KBM-7 (cell line): ENCODE results near the gene SMURF2.
"Not testable (repeated sequence)": the region's sequence is repeated elsewhere in the genome, so short reads cannot be mapped to it uniquely, and the experiment has no call there.

ENCODE experiments used
- DNase-seq: peaks from one replicate; pipeline ENCODE4 v3.0.0-alpha.2; 2015
- in situ Hi-C: fragments of 300-500 bp; cut with MboI; formaldehyde crosslinking; loops from 2 replicates; pipeline ENCODE4 v1.14.3; 2020; ENCODE audit warnings: low sequenced_read_pairs, low pct_unique_long_range_greater_than_20kb, mixed read lengths

Gene SMURF2

DNA sequence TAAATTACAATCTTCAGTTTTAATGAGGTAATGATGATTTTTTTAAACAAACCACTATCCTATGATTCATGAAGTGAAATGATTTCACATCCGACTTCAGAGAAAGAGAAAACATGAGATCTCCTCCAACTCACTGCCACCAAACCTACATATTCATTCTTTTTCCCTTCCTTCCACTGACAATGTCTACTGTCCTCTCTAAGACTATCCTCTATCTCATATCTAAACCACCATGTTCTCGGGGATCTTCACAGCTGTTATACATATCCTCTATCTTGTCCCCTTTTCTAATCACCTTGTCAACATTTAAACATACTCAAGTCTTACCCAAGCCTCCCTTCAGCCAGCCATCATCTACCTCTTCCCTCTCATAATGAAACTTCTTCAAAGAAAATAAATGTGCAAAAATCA, 53.5 kb downstream of the SMURF2 start:
- DNase-seq, result no peak
- in situ Hi-C loops, result no loop called here

DNA sequence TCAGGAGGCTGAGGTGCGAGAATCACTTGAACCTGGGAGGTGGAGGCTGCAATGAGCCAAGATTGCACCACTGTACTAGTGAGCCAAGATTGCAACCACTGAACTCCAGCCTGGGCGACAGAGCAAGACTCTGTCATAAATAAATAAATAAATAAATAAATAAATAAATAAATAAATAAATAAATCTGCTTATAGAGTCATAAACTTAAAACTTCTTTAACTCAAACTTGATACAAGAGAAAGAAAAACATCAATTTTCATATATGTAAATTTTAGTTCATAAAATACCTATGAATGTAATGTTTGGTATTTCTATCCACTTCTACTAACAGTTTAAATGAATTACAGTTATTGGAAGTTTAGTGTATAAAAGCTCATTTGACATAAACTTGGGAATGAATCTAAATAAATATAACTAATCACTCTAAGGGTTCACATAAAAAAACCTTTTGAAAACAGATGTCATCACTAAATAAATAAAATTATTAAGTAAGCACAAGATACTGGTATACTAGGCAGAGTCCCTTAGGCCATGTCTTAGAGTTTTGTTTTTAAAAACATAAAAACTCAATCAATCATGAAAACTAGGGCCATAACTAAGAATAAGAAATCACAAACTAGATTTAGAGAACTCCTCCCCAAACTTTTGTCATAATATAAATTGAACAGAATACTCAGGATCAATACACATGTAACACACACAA, 54.1 kb downstream of the SMURF2 start:
- no peak for DNase-seq
- in situ Hi-C loops, result no loop called here

DNA sequence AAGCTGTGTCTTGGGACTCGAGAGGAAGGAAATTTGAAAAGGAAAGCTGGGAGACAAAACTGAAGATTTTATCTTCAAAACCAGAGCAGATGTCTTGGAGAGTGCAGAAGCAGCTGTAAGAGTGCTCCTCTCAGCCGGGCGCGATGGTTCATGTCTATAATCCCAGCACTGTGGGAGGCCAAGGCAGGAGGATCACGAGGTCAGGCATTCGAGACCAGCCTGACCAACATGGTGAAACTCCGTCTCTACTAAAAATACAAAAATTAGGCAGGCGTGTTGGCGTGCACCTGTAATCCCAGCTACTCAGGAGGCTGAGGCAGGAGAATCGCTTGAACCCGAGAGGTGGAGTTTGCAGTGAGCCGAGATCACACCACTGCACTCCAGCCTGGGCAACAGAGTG, 57.6 kb downstream of the SMURF2 start:
- DNase-seq, result peak; percentile 11
- in situ Hi-C loops, result not testable (repeated sequence)

DNA sequence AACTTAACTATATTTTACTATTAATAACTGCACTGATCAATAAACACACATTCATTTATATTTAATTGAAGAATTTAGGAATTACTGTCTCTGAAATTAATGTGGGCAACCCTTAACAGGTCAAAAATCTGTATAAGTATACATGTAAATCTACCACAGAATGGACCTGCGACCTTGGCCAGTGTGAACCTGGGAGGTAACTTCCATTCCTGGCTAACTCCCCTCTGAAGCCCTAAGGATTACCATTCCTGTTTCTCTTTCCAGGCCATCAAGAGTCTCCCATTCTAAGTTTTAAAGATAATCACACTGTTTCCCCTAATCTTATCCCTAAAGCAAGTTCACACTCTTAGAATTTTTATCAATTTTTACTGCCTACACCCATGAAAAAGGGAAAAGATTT, 58.1 kb downstream of the SMURF2 start:
- DNase-seq, result no peak
- in situ Hi-C loops, result no loop called here

DNA sequence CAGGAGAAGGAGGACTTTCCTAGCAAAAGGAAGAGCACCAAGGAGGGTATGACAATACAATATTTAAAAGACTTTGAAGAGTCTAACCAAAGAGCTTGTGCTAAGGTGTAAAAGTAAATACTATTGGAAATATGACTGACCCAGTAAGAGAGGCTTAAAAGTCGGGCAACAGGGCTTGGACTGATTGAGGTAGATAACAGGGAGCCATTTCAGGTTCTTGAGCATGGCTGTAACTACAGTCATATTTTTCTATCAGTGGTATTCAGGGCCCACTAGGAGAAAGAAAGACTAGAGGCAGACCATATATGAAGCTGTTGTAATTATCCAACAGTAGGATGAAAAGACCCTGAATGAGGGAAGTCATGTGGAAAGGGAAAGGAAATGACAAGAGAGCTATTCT, 62.3 kb downstream of the SMURF2 start:
- no peak for DNase-seq
- in situ Hi-C loops, result no loop called here

DNA sequence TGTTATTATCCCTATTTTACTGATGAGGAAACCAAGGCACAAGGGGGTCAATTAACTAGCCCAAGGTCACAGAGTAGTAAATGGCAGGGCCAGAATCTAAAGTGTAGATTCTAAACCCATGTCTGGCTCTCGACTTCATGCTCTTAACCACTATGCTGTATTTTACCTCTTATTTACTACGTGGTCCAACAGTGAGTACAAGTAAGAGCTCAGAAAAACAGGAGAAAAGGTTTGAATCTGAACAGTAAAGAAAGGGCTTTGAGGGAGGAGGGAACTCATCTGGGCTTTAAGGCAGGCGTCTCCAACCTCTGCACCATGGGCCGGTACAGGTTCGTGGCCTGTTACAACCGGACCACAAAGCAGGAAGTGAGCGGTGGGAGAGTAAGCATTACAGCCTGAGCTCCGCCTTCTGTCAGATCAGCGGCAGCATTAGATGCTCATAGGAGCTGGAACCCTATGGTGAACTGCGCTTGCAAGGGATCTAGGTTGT, 62.9 kb downstream of the SMURF2 start:
- in situ Hi-C loops, result no loop called here
- DNase-seq, result peak; percentile 64

DNA sequence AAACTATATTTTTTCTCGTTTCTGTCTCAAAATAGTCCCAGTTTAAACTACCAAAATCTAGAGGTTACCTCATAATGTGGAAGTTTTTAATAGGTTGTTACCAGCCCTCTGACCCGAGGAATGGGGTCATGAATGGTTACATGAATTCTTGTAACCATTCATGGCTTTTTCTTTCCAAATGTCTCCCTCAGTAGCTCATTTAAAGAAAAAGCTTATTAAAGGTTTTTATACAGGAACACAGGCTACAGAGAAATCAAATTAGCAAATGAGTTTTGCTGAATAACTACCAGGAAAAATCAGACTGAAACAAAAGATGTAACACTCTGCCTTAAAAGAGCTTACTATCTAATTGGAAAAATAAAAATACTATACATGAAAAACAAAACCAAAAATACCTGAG, 63.4 kb downstream of the SMURF2 start:
- in situ Hi-C loops, result no loop called here
- no peak for DNase-seq

DNA sequence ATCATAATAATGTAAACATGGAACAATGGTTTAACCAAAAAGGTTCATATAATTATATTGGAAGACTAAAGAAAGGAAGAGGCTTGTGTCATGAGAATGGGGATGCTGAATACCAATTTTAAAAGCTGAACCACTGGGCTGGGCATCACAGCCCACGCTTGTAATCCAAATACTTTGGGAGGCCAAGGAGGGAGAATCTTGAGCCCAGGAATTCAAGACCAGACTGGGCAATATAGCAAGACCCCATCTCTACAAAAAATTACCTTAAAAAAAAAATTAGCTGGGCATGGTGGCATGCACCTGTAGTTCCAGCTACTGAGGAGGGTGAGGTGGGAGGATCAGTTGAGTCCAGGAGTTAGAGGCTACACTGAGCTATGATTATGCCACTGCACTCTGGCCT, 65.1 kb downstream of the SMURF2 start:
- no peak for DNase-seq
- in situ Hi-C loops, result no loop called here

DNA sequence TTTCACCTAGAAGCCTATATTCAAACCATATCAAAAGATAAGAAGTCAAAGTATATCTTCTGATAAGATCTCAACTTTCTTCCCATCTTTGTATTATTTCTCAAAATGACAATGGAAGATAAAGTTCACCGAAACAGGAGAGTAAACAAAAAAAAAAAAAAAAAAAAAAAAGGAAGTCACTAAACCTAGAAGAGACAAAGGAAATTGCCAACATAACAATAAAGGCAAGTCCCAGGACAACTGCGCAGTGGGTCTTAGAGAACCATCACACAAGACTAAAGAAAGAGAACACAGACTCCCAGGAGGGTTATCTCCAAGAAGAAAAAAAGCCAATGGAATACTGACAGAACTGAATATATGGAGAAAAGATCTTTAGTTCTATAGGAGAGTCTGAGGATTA, 65.7 kb downstream of the SMURF2 start:
- peak; percentile 47 for DNase-seq
- in situ Hi-C loops, result no loop called here

DNA sequence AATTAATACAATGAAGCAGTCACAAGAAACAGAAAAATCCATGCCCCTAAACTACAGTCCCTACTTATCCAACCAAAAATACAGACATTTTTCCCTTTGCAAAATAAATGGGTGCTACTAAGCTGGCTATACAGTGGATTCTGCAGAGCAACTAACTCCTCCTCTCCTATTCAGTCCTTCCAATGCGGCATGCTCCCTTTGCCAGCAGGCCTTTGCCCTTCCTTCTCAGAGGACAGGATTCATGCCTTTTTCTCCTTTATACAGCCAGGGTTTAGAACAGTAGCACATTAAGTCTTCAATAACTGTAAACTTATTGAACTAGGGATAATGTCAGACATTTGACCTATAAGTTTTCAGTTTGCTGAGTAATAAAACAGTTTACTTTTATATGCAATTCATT, 70.2 kb downstream of the SMURF2 start:
- no peak for DNase-seq
- in situ Hi-C loops, result no loop called here

DNA sequence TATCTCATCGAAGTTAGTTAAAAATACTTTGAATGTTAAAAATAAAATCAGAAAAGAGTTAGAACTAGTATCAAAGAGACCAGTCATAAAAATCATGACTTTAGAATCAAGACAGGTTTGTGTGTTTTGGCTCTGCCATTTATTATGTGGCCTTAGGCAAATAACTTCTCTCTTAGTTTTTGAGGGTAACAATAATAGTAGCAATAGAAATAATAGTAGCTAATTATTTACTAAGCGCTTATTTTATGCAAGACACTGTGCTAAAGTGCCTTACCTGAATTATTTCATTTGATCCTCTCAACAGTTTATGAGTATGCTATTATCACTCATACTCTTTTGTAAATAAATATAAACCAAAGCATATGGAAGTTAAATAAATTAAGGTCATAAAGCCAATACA, 77.0 kb downstream of the SMURF2 start:
- in situ Hi-C loops, result no loop called here
- no peak for DNase-seq

DNA sequence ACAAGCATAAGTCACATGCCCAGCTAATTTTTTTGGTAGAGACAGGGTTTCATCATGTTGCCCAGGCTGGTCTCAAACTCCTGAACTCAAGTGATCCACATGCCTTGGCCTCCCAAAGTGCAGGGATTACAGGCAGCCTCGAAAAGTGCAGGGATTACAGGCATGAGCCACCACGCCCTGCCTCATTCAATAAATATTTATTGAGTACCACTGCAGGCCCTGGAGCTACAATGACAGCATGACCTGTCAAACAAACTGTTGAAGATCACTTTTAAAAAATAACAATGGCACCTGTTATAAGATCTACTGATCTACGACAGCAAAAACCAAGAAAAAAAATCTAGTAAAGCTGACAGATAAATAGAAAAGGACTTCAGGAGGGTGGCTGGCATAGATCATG, 79.1 kb downstream of the SMURF2 start:
- DNase-seq, result no peak
- in situ Hi-C loops, result no loop called here

DNA sequence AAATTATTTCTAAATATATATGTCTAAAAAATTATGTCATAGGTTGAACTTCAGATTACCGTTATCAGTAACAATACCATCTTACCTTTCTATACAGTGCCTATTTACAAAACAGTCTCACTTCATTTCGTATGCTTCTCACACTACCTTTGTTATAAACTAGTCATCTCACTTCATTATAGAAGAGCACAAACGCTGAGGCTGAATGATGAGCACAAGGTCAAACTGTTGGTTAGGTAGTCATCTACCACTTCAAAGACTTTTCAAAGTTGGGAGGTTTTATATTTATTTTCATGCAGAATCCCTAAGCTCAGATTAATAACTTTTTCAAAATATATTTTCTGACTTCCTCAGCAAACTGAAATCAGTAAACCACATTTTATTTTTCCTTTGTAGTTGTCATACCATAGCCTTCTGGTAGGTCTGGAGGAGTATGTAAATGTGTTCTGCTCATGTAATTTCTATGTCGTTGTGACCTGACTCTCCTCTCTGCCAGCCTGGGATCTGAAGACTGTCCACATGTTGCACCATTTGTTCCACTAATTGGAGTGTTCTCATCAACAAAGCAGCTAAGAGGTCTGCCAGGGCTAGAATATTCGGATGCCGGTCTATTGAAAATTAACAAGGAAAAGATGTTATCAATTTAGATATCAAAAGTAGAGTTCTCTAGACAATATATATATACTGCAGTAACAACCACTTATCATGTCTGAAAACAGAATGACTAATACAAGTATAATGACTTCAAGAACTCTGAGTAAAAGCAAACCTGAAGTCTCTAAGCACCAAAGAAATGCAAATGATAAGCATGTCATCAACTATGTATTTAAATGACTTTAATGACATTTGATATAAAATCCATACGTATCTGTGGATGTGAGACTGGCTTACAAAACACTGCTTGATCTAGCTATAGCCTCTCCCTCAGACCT, 81.5 kb downstream of the SMURF2 start:
- DNase-seq, result no peak

DNA sequence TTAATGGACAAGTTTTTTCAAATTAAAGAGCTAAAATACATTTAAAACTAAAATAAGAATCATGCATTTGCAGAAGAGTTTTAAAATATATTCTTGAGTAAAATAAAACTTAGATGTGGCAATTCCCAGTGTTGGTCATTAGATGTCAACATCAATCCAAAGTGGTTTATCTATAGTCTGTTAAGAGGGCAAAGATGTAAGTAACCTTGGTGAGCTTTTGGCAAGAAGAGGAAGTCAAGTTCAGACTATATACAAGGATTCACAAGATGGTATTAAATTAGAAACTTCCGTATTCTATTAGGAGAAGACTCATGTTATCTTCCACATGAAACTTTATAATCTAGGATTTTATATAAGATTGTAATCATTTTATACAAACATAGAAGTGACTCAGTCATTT, 82.2 kb downstream of the SMURF2 start:
- no peak for DNase-seq
- in situ Hi-C loops, result no loop called here

More for the DNA sequence above, 81.5 kb downstream of the SMURF2 start:
- in situ Hi-C loops, result no loop called here

DNA sequence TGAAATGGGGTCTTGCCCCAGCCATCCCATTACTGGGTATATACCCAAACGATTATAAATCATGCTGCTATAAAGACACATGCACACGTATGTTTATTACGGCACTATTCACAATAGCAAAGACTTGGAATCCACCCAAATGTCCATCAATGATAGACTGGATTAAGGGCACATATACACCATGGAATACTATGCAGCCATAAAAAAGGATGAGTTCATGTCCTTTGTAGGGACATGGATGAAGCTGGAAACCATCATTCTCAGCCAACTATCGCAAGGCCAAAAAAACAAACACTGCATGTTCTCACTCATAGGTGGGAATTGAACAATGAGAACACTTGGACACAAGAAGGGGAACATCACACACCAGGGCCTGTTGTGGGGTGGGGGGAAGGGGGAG, 85.1 kb downstream of the SMURF2 start:
- DNase-seq, in situ Hi-C loops: not testable (repeated sequence)

DNA sequence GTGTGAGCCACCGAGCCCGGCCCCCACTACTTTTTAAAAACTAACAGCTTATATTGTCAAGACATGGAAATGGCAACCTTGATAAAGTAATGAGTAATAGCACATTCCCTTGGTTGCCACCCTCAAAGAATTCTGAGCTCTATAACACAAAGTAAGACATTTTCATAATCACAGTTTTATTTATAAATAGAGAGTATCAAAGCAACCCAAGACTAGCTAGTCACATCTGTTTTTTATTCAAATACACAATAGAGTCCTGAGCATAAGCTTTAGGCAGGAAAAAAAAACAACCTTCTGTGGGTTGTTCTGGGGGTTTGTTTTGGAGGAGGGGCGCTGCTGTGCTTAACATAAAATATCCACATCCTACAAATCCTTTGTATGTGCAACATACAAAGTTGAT, 86.7 kb downstream of the SMURF2 start:
- DNase-seq, result no peak
- in situ Hi-C loops, result no loop called here

DNA sequence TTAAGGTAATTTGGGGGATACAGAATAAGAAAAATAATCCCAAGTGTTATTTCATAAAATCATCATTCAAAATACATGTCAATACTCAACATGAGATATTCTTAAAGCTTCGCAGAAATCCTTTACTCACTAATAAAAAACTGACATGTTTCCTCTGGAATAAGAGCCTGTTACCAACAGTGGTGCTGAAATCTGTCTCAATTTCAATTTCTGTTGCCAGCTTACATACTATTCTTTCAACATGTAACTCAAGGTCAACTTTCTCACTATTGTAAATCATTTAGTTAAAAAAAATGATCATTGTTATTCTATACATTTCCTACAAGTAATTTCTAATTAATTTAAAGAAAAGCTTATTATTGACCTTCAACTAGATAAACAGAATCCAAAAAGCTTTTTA, 87.5 kb downstream of the SMURF2 start:
- no peak for DNase-seq
- in situ Hi-C loops, result no loop called here

DNA sequence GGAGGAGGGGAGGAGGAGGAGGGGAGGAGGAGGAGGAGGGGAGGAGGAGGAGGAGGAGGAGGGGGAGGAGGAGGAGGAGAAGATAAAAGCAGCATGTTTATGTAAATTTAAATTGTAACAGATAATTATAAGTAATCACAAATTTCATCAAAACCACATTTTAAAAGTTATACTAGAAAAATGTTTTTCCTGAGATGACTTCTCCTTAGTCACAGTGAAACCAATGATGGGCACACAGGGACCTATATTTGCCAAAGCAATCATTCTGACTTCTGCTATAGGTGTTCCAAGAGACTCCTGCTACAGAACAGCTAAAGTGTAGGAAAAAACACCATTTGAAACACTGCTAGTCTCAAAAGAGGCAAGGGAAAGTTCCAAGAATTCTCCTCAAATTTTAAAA, 88.9 kb downstream of the SMURF2 start:
- in situ Hi-C loops, result no loop called here
- DNase-seq, result no peak

DNA sequence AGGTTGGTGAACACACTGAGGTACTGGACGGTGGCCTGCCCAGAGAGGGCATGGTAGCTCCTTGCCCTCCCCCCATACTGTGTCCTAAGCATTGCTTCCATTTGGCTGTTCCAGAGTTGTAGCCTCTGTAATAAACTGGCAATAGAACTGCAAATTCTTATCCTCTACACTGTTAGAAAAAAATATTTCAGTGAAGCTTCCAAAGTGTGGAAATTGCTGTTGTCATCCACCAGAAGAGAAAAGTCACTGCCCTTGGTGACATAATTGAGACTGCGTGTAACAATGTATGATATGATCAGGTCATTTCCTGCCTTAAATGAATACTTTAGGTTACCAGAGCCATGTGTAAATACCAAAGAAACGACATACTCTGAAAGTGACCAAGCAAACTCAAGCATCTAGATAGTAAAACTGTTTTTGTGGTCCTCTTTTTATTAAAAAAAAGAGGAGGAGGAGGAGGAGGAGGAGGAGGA, 89.4 kb downstream of the SMURF2 start:
- in situ Hi-C loops, result no loop called here

DNA sequence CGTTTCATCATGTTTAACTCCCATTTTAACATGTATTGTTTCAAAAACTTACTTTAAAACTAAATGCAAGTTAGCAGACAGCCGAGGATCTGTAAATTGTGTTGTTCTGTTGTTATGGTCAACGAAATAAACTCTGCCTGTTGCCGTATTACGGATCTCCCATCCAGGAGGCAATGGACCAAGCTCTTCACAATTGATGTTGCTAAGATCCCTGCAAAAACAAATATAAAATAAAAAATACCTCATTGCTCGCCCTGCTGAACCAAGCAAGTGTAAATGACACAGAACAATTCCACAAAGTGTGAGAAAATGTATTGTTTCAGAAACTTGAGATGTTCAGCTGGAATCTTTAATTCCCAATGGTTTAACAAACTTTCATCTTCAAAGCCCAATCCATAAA, 90.4 kb downstream of the SMURF2 start:
- in situ Hi-C loops, result no loop called here
- no peak for DNase-seq

More for the DNA sequence above, 89.4 kb downstream of the SMURF2 start:
- peak; percentile 11 for DNase-seq
